Loucy (cell line): ENCODE results near the gene VPS25.

Experiments used
- EZH2phosphoT487 ChIP-seq: fragments of 200-600 bp; IDR thresholded peaks from 2 replicates; pipeline ENCODE4 v1.6.1; 2018; ENCODE audit warnings: antibody characterized with exemption, mild to moderate bottlenecking, moderate library complexity, borderline replicate concordance
- TF ChIP-seq, protein P1 (sequence below): fragments of 200-600 bp; sonication (generic); conservative IDR thresholded peaks from 2 replicates; pipeline ENCODE4 v1.5.1; 2014; ENCODE audit warnings: mild to moderate bottlenecking, antibody characterized with exemption, low read length

DNA sequence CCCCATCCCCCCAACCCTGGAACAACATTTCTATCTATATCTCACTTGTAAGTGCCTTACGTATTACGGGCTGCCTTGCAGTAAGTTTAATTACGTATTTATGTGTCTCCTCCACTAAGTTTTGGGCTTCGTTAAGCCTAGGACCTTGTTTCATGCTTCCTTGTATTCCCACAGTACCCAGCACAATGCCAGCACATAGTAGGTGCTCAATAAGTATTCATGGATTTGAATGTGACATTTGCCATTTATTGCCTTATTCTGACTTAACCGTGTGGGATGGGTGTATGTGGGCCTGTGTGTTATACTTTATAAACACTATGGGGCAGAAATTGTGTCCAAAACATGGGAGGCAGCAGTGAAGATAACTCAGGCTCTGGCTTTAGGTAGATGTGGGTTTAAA lies 19.3 kb downstream of the VPS25 start:
- TF ChIP-seq, protein P1, sequence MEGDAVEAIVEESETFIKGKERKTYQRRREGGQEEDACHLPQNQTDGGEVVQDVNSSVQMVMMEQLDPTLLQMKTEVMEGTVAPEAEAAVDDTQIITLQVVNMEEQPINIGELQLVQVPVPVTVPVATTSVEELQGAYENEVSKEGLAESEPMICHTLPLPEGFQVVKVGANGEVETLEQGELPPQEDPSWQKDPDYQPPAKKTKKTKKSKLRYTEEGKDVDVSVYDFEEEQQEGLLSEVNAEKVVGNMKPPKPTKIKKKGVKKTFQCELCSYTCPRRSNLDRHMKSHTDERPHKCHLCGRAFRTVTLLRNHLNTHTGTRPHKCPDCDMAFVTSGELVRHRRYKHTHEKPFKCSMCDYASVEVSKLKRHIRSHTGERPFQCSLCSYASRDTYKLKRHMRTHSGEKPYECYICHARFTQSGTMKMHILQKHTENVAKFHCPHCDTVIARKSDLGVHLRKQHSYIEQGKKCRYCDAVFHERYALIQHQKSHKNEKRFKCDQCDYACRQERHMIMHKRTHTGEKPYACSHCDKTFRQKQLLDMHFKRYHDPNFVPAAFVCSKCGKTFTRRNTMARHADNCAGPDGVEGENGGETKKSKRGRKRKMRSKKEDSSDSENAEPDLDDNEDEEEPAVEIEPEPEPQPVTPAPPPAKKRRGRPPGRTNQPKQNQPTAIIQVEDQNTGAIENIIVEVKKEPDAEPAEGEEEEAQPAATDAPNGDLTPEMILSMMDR: no peak
- TF ChIP-seq EZH2phosphoT487: no peak
